GM12892 (cell line): ENCODE data around the gene MXD4.
A peak's percentile ranks its signal among the peaks of the same experiment; 100 is the strongest.
"Not testable (repeated sequence)": the region's sequence is repeated elsewhere in the genome, so short reads cannot be mapped to it uniquely, and the experiment has no call there.

Source experiments
- DNase-seq: peaks from one replicate; pipeline ENCODE4 v3.0.0; 2011; ENCODE audit not compliant: insufficient read length
- FAIRE-seq: peaks from 2 replicates; lab custom pipeline; 2011; peaks lifted over from hg19 to GRCh38; lab: Jason Lieb, UNC
- POLR2A ChIP-seq: IDR thresholded peaks from 2 replicates; pipeline ENCODE4 v1.6.1; 2011; ENCODE audit warnings: low read depth, low read length, control low read depth
- POLR2AphosphoS5 ChIP-seq: IDR thresholded peaks from 2 replicates; pipeline ENCODE4 v1.6.1; 2011; ENCODE audit warnings: low read depth, low read length, control low read depth
- TAF1 ChIP-seq: IDR thresholded peaks from 2 replicates; pipeline ENCODE4 v1.6.1; 2011; ENCODE audit warnings: low read depth, mild to moderate bottlenecking, control low read depth, low read length, borderline replicate concordance

MXD4 gene

GRCh38 chr4:2243681-2244380 lies 18.1 kb downstream of the MXD4 start:
- DNase-seq (no peak), FAIRE-seq (peak; percentile 30)
- TF ChIP-seq POLR2A: no peak
- TF ChIP-seq POLR2AphosphoS5: no peak
- TF ChIP-seq TAF1: no peak

DNA sequence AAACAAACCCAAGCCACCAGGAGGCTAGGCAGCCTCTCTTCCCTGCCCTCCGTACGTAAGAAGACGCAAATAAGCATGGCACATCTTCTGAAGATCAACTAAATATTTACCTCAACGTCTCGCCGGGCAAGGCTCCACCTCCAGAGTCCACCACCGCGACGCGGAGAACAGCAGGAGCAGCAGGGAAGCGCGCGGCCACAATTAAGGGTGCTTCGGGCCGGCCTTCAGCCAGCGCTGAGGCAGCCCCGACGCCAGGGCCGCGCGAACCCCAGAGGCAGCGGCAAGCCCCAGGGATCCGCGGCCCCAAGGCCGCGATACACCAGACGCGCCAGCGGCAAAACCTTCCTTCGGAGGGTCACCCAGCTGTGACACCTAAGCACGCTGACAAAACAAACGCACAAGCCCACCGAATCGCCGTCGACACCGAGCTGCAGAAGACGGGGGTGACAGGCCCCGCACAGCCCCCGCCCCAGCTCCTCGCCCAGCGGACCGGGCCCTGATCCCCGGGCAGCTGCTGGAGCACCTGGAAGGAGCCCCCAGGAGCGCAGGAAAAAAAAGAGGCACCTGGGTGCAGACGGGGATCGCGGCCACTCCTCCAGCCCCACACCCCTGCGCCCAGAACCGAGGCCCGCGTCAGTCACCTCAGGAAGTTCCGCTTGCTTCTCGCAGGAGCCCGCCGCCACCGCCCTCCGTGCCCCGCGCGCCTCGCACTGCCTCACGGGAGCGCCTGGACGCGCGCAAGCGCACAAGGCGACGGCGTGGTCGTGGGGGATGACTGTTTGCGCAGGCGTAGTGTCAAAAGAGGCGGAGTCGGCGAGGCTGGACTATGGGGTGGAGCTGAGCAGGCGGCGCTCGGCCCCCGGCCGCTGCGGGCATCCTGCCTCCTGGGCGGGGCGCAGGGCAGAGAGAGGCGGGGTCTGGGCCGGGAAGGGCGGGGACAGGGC lies 20.2 kb downstream of the MXD4 start, which contains the start of the genes HAUS3 and POLN:
HAUS3 (minus strand) TSS at position 712 of the 944 bp plus-strand sequence. CDS start 1,175 bp downstream, outside the sequence.
POLN (minus strand) TSS at position 712 of the 944 bp plus-strand sequence. CDS start 12,890 bp downstream, outside the sequence.
- peak; percentile 99 for FAIRE-seq
- TF ChIP-seq POLR2A (peak; percentile 88), TAF1 (no peak; the same call in 1 of the 2 replicates), POLR2AphosphoS5 (peak; percentile 76)
- DNase-seq: peak; percentile 97

- TF ChIP-seq POLR2AphosphoS5: no peak
- FAIRE-seq: no peak
- no peak for DNase-seq
These were observed 20.9 kb downstream of the MXD4 start for GRCh38 chr4:2241003-2241402.

- TF ChIP-seq TAF1 (no peak), POLR2AphosphoS5 (no peak), POLR2A (no peak)
- no peak for FAIRE-seq
- DNase-seq: no peak
These were observed 24.8 kb downstream of the MXD4 start for GRCh38 chr4:2236944-2237666.

- TF ChIP-seq TAF1 (no peak), POLR2AphosphoS5 (no peak), POLR2A (no peak)
- DNase-seq (no peak), FAIRE-seq (no peak)
These were observed 30.8 kb downstream of the MXD4 start for GRCh38 chr4:2231082-2231481.

- no peak for FAIRE-seq
- TF ChIP-seq POLR2A: no peak
- DNase-seq: no peak
These were observed 35.6 kb downstream of the MXD4 start for GRCh38 chr4:2226261-2226660.

DNA sequence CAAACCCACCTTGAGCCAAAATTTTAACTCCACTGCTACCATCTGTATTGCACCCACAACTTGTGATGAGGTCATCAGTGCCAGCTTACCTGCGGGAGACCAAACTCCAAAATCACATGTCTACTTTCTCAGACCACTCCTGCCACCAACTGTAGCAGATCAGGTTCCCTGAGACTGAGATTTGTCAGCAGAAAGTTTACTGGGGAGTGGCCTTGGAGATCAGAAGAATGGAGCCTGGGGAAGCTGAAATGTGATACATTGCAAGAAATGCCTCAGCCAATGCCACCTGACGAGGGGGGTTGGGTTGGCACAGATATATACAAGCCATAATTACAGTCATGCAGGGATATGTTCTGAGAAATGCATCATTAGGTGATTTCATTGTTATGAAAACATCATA lies 39.1 kb downstream of the MXD4 start:
- no peak for FAIRE-seq
- no peak for DNase-seq
- TF ChIP-seq POLR2AphosphoS5 (no peak), POLR2A (no peak), TAF1 (no peak)

- not testable (repeated sequence) for DNase-seq, FAIRE-seq
These were observed 40.5 kb downstream of the MXD4 start for GRCh38 chr4:2221378-2221777.

- FAIRE-seq: peak; percentile 83
- TF ChIP-seq POLR2A: no peak
- TF ChIP-seq POLR2AphosphoS5: no peak
- TF ChIP-seq TAF1: no peak
- peak; percentile 24 for DNase-seq
These were observed 41.8 kb downstream of the MXD4 start for GRCh38 chr4:2220016-2220630.

DNA sequence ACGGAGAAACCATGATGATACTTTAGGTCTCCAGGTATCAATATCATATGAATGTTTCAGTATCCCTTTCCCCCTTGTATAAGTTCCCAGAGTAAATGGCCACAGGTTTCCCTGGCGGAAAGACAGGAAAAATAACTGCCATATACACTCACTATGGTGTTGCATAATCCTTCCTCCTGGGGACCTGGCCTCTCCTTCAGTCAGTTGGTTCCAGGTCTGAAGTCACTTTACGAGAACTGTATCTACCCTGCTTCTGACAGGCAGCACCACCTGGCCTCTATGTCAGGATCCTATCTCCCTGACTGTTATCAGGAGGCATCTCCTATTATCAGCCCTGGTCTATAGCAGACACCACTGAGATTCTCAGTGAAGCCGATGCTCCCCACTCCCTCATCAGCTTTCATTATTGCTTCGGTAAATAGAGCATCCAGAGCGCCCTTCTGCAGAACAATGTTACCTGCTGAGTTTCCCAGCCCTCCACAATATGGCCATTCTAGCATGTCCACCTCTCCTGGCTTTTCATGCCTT lies 42.6 kb downstream of the MXD4 start:
- DNase-seq (no peak), FAIRE-seq (no peak)
- TF ChIP-seq POLR2AphosphoS5 (no peak), TAF1 (no peak), POLR2A (no peak)

DNA sequence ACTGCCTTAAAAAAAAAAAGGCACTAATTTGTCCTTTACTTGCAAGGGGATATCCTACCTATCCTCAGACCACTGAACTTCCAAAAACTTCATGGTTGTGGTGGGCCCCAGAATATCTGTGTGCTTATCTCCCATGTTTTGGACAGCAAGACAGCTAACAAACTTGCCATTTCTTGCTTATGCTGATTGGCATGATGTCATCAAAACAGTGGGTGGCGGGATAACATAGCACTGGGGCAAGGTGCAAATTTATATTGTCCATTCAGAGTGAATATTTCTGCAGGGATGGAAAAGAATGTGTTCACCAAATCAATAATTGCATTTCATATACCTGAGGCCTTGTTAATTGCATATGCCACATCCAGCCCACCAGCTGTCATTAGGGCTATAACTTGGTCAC lies 43.5 kb downstream of the MXD4 start:
- no peak for FAIRE-seq
- DNase-seq: no peak
- no peak for TF ChIP-seq POLR2A
- TF ChIP-seq POLR2AphosphoS5: no peak
- TF ChIP-seq TAF1: no peak
